WTC11 (cell line): ENCODE measurements around the gene PKM. TPM values are rescaled to one million over a fixed set of nuclear protein-coding genes. Genes with fewer than 3 reads are reported as not detected.
A peak's percentile ranks its signal among the peaks of the same experiment; 100 is the strongest.

ENCODE experiments used
- ATF1 ChIP-seq: sonication (generic); formaldehyde crosslinking; IDR thresholded peaks from 2 replicates; pipeline ENCODE4 v1.8.1; 2023; ENCODE audit warnings: mild to moderate bottlenecking, moderate library complexity, missing genetic modification reagents
- ELF4 ChIP-seq: sonication (generic); formaldehyde crosslinking; IDR thresholded peaks from 2 replicates; pipeline ENCODE4 v1.8.1; 2022; ENCODE audit warnings: low read depth, mild to moderate bottlenecking, moderate library complexity, missing genetic modification reagents
- ESRRA ChIP-seq: sonication (generic); formaldehyde crosslinking; IDR thresholded peaks from 2 replicates; pipeline ENCODE4 v1.8.1; 2022; ENCODE audit warnings: mild to moderate bottlenecking, missing genetic modification reagents, borderline replicate concordance
- GTF2I ChIP-seq: fragments of 250-450 bp; sonication (Bioruptor Pico); conservative IDR thresholded peaks from 2 replicates; pipeline ENCODE4 v1.4.0; 2021; ENCODE audit warnings: mild to moderate bottlenecking
- KAT7 ChIP-seq: sonication (generic); formaldehyde crosslinking; IDR thresholded peaks from 2 replicates; pipeline ENCODE4 v1.8.1; 2023; ENCODE audit warnings: missing genetic modification reagents, mild to moderate bottlenecking, borderline replicate concordance
- MYBL2 ChIP-seq: sonication (generic); formaldehyde crosslinking; IDR thresholded peaks from 2 replicates; pipeline ENCODE4 v1.8.1; 2023; ENCODE audit warnings: mild to moderate bottlenecking, moderate library complexity, missing genetic modification reagents
- NFATC4 ChIP-seq: fragments of 250-450 bp; sonication (Bioruptor Pico); IDR thresholded peaks from 2 replicates; pipeline ENCODE4 v1.9.0; 2021; ENCODE audit warnings: mild to moderate bottlenecking
- NR2C2 ChIP-seq: sonication (generic); formaldehyde crosslinking; IDR thresholded peaks from 2 replicates; pipeline ENCODE4 v1.8.0; 2022; ENCODE audit warnings: mild to moderate bottlenecking, missing genetic modification reagents
- OVOL2 ChIP-seq: fragments of 250-450 bp; sonication (Bioruptor Pico); IDR thresholded peaks from 2 replicates; pipeline ENCODE4 v1.9.0; 2021; ENCODE audit warnings: mild to moderate bottlenecking, borderline replicate concordance
- RORB ChIP-seq: fragments of 250-450 bp; sonication (Bioruptor Pico); IDR thresholded peaks from 2 replicates; pipeline ENCODE4 v1.9.0; 2021; ENCODE audit warnings: mild to moderate bottlenecking
- SMAD3 ChIP-seq: sonication (generic); formaldehyde crosslinking; IDR thresholded peaks from 2 replicates; pipeline ENCODE4 v1.8.0; 2022; ENCODE audit warnings: missing genetic modification reagents, mild to moderate bottlenecking, borderline replicate concordance
- SOX15 ChIP-seq: fragments of 250-450 bp; sonication (Bioruptor Pico); IDR thresholded peaks from 2 replicates; pipeline ENCODE4 v1.9.0; 2021; ENCODE audit warnings: mild to moderate bottlenecking
- ZNF232 ChIP-seq: sonication (generic); formaldehyde crosslinking; IDR thresholded peaks from 2 replicates; pipeline ENCODE4 v1.8.0; 2022; ENCODE audit warnings: mild to moderate bottlenecking, missing genetic modification reagents
- ZNF263 ChIP-seq: sonication (generic); formaldehyde crosslinking; IDR thresholded peaks from 2 replicates; pipeline ENCODE4 v1.8.1; 2022; ENCODE audit warnings: low read depth, mild to moderate bottlenecking, moderate library complexity, missing genetic modification reagents
- total RNA-seq: library from RNA; stranded (reverse); gene quantifications from 3 replicates; pipeline ENCODE4 v1.2.3, GENCODE V29; 2021
- TF ChIP-seq, protein P1 (sequence below): sonication (generic); formaldehyde crosslinking; IDR thresholded peaks from 2 replicates; pipeline ENCODE4 v1.8.1; 2022; ENCODE audit warnings: mild to moderate bottlenecking, missing genetic modification reagents, moderate library complexity, borderline replicate concordance
- TF ChIP-seq, protein P2 (sequence below): sonication (generic); formaldehyde crosslinking; conservative IDR thresholded peaks from 2 replicates; pipeline ENCODE4 v1.8.1; 2023; ENCODE audit warnings: mild to moderate bottlenecking, low read depth, missing genetic modification reagents, moderate library complexity
- TF ChIP-seq, protein P3 (sequence below): sonication (generic); formaldehyde crosslinking; IDR thresholded peaks from 2 replicates; pipeline ENCODE4 v1.8.0; 2022; ENCODE audit warnings: mild to moderate bottlenecking, missing genetic modification reagents
- TF ChIP-seq, protein P4 (sequence below): sonication (generic); formaldehyde crosslinking; IDR thresholded peaks from 2 replicates; pipeline ENCODE4 v1.8.0; 2023; ENCODE audit warnings: mild to moderate bottlenecking, missing genetic modification reagents
- TF ChIP-seq, protein P5 (sequence below): sonication (generic); formaldehyde crosslinking; IDR thresholded peaks from 2 replicates; pipeline ENCODE4 v1.8.1; 2022; ENCODE audit warnings: mild to moderate bottlenecking, moderate library complexity, missing genetic modification reagents
- TF ChIP-seq, protein P6 (sequence below): sonication (generic); formaldehyde crosslinking; IDR thresholded peaks from 2 replicates; pipeline ENCODE4 v1.8.0; 2022; ENCODE audit warnings: mild to moderate bottlenecking, missing genetic modification reagents
- TF ChIP-seq, protein P7 (sequence below): sonication (generic); formaldehyde crosslinking; conservative IDR thresholded peaks from 2 replicates; pipeline ENCODE4 v1.8.1; 2022; ENCODE audit warnings: mild to moderate bottlenecking, missing genetic modification reagents
- TF ChIP-seq, protein P8 (sequence below): fragments of 250-450 bp; sonication (Bioruptor Pico); IDR thresholded peaks from 2 replicates; pipeline ENCODE4 v1.9.0; 2021; ENCODE audit warnings: mild to moderate bottlenecking
- TF ChIP-seq, protein P9 (sequence below): sonication (generic); formaldehyde crosslinking; IDR thresholded peaks from 2 replicates; pipeline ENCODE4 v1.8.1; 2023; ENCODE audit warnings: mild to moderate bottlenecking, moderate library complexity, missing genetic modification reagents

The PKM gene
- total RNA-seq, 1 experiment from 2014 or later: 858 TPM

DNA sequence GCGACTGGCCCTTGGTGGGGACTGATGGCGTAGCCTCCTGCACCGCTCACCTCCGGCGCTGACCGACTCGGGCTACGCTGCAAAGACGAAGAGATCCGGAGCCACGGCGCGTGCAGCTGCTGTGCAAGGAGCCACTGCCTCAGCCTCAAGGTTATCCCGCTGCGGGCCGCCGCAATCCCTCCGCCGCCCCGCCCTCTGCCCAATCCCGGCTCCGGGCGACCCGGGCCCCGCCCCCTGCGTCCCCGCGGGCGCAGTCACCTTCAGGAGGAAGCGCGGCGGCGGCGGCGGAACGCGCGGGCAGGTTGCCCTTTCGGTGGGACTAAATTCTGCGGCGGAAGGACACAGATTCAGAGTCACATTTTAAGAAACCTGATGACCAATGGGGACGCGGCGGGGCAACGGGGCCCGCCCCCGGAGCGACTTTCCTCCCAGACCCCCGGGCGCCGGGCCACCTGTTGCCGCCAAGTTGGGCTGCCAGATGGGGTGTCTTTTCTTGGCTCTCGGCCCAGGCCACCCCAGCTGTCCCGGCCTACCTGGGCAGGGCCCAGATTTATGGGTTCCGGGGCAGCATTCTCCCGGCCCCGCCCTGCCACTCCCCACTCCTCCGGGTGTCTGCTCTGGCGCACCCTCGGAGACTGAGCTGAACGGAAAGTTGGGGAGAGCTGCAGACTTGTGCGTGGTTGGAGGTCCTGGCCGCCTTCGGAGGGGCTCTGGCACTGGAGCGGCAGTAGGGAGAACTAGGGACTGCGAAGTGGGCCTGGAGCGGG is at the start of gene PKM (continued):
- TF ChIP-seq, protein P1, sequence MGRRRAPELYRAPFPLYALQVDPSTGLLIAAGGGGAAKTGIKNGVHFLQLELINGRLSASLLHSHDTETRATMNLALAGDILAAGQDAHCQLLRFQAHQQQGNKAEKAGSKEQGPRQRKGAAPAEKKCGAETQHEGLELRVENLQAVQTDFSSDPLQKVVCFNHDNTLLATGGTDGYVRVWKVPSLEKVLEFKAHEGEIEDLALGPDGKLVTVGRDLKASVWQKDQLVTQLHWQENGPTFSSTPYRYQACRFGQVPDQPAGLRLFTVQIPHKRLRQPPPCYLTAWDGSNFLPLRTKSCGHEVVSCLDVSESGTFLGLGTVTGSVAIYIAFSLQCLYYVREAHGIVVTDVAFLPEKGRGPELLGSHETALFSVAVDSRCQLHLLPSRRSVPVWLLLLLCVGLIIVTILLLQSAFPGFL (CRISPR knock-in tag): 0 out of 2 replicates have a peak, but pooled peaks have one; percentile 83
- TF ChIP-seq ZNF263 (CRISPR knock-in tag): no peak
- 0 out of 2 replicates have a peak, but pooled peaks have one; percentile 54 for TF ChIP-seq ELF4 (CRISPR knock-in tag)
- TF ChIP-seq GTF2I: no peak
- TF ChIP-seq, protein P2, sequence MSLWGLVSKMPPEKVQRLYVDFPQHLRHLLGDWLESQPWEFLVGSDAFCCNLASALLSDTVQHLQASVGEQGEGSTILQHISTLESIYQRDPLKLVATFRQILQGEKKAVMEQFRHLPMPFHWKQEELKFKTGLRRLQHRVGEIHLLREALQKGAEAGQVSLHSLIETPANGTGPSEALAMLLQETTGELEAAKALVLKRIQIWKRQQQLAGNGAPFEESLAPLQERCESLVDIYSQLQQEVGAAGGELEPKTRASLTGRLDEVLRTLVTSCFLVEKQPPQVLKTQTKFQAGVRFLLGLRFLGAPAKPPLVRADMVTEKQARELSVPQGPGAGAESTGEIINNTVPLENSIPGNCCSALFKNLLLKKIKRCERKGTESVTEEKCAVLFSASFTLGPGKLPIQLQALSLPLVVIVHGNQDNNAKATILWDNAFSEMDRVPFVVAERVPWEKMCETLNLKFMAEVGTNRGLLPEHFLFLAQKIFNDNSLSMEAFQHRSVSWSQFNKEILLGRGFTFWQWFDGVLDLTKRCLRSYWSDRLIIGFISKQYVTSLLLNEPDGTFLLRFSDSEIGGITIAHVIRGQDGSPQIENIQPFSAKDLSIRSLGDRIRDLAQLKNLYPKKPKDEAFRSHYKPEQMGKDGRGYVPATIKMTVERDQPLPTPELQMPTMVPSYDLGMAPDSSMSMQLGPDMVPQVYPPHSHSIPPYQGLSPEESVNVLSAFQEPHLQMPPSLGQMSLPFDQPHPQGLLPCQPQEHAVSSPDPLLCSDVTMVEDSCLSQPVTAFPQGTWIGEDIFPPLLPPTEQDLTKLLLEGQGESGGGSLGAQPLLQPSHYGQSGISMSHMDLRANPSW (CRISPR knock-in tag): no peak
- TF ChIP-seq, protein P3, sequence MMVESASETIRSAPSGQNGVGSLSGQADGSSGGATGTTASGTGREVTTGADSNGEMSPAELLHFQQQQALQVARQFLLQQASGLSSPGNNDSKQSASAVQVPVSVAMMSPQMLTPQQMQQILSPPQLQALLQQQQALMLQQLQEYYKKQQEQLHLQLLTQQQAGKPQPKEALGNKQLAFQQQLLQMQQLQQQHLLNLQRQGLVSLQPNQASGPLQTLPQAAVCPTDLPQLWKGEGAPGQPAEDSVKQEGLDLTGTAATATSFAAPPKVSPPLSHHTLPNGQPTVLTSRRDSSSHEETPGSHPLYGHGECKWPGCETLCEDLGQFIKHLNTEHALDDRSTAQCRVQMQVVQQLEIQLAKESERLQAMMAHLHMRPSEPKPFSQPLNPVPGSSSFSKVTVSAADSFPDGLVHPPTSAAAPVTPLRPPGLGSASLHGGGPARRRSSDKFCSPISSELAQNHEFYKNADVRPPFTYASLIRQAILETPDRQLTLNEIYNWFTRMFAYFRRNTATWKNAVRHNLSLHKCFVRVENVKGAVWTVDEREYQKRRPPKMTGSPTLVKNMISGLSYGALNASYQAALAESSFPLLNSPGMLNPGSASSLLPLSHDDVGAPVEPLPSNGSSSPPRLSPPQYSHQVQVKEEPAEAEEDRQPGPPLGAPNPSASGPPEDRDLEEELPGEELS: peak; percentile 78
- TF ChIP-seq, protein P4, sequence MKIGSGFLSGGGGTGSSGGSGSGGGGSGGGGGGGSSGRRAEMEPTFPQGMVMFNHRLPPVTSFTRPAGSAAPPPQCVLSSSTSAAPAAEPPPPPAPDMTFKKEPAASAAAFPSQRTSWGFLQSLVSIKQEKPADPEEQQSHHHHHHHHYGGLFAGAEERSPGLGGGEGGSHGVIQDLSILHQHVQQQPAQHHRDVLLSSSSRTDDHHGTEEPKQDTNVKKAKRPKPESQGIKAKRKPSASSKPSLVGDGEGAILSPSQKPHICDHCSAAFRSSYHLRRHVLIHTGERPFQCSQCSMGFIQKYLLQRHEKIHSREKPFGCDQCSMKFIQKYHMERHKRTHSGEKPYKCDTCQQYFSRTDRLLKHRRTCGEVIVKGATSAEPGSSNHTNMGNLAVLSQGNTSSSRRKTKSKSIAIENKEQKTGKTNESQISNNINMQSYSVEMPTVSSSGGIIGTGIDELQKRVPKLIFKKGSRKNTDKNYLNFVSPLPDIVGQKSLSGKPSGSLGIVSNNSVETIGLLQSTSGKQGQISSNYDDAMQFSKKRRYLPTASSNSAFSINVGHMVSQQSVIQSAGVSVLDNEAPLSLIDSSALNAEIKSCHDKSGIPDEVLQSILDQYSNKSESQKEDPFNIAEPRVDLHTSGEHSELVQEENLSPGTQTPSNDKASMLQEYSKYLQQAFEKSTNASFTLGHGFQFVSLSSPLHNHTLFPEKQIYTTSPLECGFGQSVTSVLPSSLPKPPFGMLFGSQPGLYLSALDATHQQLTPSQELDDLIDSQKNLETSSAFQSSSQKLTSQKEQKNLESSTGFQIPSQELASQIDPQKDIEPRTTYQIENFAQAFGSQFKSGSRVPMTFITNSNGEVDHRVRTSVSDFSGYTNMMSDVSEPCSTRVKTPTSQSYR (CRISPR knock-in tag): no peak
- TF ChIP-seq RORB (CRISPR knock-in tag): no peak
- no peak for TF ChIP-seq NR2C2 (CRISPR knock-in tag)
- TF ChIP-seq, protein P5, sequence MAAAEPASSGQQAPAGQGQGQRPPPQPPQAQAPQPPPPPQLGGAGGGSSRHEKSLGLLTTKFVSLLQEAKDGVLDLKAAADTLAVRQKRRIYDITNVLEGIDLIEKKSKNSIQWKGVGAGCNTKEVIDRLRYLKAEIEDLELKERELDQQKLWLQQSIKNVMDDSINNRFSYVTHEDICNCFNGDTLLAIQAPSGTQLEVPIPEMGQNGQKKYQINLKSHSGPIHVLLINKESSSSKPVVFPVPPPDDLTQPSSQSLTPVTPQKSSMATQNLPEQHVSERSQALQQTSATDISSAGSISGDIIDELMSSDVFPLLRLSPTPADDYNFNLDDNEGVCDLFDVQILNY: peak; percentile 96
- TF ChIP-seq MYBL2 (CRISPR knock-in tag): 0 out of 2 replicates have a peak, but pooled peaks have one; percentile 70
- peak; percentile 94; the same call in 1 of the 2 replicates for TF ChIP-seq KAT7 (CRISPR knock-in tag)
- no peak for TF ChIP-seq SMAD3 (CRISPR knock-in tag)
- no peak for TF ChIP-seq SOX15
- TF ChIP-seq NFATC4 (CRISPR knock-in tag): no peak
- TF ChIP-seq ZNF232 (CRISPR knock-in tag): no peak
- TF ChIP-seq, protein P6, sequence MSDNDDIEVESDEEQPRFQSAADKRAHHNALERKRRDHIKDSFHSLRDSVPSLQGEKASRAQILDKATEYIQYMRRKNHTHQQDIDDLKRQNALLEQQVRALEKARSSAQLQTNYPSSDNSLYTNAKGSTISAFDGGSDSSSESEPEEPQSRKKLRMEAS: peak; percentile 81; the same call in 1 of the 2 replicates
- TF ChIP-seq OVOL2: no peak
- no peak for TF ChIP-seq ATF1 (CRISPR knock-in tag)
- TF ChIP-seq, protein P7, sequence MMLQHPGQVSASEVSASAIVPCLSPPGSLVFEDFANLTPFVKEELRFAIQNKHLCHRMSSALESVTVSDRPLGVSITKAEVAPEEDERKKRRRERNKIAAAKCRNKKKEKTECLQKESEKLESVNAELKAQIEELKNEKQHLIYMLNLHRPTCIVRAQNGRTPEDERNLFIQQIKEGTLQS (CRISPR knock-in tag): no peak
- TF ChIP-seq, protein P8, sequence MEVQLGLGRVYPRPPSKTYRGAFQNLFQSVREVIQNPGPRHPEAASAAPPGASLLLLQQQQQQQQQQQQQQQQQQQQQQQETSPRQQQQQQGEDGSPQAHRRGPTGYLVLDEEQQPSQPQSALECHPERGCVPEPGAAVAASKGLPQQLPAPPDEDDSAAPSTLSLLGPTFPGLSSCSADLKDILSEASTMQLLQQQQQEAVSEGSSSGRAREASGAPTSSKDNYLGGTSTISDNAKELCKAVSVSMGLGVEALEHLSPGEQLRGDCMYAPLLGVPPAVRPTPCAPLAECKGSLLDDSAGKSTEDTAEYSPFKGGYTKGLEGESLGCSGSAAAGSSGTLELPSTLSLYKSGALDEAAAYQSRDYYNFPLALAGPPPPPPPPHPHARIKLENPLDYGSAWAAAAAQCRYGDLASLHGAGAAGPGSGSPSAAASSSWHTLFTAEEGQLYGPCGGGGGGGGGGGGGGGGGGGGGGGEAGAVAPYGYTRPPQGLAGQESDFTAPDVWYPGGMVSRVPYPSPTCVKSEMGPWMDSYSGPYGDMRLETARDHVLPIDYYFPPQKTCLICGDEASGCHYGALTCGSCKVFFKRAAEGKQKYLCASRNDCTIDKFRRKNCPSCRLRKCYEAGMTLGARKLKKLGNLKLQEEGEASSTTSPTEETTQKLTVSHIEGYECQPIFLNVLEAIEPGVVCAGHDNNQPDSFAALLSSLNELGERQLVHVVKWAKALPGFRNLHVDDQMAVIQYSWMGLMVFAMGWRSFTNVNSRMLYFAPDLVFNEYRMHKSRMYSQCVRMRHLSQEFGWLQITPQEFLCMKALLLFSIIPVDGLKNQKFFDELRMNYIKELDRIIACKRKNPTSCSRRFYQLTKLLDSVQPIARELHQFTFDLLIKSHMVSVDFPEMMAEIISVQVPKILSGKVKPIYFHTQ (CRISPR knock-in tag): no peak
- TF ChIP-seq, protein P9, sequence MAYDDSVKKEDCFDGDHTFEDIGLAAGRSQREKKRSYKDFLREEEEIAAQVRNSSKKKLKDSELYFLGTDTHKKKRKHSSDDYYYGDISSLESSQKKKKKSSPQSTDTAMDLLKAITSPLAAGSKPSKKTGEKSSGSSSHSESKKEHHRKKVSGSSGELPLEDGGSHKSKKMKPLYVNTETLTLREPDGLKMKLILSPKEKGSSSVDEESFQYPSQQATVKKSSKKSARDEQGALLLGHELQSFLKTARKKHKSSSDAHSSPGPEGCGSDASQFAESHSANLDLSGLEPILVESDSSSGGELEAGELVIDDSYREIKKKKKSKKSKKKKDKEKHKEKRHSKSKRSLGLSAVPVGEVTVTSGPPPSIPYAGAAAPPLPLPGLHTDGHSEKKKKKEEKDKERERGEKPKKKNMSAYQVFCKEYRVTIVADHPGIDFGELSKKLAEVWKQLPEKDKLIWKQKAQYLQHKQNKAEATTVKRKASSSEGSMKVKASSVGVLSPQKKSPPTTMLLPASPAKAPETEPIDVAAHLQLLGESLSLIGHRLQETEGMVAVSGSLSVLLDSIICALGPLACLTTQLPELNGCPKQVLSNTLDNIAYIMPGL (CRISPR knock-in tag): peak; percentile 95
- peak; percentile 88 for TF ChIP-seq ESRRA
